GM12878 (cell line): ENCODE data around the gene CCZ1B.
"Not testable (repeated sequence)": the region's sequence is repeated elsewhere in the genome, so short reads cannot be mapped to it uniquely, and the experiment has no call there.

Source experiments
- HCFC1 ChIP-seq: fragments of 150-350 bp; IDR thresholded peaks from 2 replicates; pipeline ENCODE4 v1.6.1; 2014; ENCODE audit warnings: low read length
- NFYB ChIP-seq: IDR thresholded peaks from 2 replicates; pipeline ENCODE4 v1.6.1; 2011; ENCODE audit warnings: low read depth, mild to moderate bottlenecking, low read length, improper control_type of control experiment, moderate library complexity; ENCODE audit not compliant: insufficient read depth

DNA sequence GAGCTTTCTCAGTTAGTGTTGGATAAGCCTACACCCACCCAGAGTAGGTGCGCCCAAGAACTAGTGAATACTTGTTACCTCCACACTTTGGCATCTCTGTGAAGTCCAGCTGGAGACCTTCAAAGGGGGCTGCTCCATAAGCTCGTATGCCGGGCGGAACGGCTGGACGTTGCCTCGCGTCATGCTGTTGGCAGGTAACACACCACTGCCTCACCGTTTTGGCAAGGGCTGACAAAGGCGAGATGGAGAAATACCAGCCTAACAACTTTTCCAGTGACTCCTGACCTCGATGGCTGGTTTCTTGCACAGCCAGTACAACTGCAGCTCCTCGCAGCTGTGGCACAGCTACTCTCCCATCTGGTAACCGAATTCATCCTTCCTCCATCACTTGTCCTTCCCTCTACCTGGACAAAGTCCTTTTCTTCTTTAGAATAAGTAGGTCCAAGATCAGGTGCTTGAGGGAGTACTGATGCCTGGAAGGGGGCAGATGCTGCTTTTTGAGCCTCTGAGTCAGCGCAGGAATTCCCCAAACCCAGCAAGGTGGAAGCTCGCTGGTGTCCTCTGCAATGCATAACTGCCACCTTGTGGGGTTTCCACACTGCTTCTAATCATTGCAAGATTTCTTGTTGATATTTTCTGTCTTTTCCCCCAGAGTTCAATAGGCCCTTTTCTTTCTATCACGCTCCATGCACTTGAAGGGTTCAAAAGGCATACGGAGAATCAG, 45.5 kb upstream of the CCZ1B start:
- TF ChIP-seq HCFC1, NFYB: not testable (repeated sequence)
